B cell (primary cell): Measurements from ENCODE around the gene HDHD5.

Experiments
- EZH2 ChIP-seq: IDR thresholded peaks from 2 replicates; pipeline ENCODE4 v1.6.1; 2012; ENCODE audit warnings: borderline replicate concordance, low read depth, mild to moderate bottlenecking, moderate library complexity, low read length; ENCODE audit not compliant: insufficient read depth, poor library complexity, severe bottlenecking
- TF ChIP-seq, protein P1 (sequence below): fragments of 200-600 bp; IDR thresholded peaks from one replicate; pipeline ENCODE4 v1.8.0; 2022; ENCODE audit warnings: antibody characterized with exemption, mild to moderate bottlenecking

DNA sequence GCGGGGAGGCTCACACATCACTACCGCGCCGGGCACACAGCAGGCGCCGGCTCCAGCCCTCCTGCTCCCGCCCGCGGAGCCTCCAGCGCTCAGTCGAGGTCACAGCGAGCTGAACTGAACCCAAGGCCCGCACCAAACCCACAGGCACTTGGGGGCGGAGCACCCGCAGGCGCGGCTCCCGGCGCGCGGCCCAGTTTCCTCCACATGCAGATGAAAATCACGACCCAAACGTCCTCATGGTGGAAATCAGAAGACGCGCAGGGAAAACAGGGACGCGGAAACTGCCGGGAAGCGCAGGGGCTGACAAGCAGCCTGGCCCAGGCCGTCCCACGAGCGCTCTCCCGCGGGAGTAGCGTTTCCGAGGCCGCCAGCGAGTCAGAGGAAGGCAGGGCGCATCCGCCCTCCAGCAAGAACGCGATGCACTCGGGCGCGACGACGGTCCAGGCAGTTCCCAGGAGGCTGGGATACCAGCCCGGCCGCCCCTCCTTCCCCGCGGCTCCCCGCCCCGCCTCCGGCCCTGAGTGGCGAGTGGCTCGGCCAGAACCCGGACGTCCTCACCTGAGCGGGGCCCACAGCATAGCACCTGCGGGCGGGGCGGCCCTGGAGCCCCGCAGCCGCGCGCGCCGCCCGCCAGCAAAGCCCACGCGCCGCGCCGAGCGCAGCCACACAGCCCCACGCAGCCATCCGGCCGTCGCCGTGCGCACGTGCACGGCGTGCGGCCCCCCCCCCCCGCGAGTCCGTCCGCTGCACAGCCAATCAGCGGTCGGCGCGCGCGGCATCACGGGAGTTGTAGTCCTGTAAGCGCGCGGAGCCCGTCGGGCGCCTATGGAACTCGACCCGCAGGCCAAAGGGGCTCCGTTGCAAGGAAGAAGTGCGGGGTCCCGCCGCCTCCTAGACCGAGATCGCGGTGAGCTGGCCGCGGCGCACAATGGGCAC lies at the start of gene HDHD5:
- TF ChIP-seq, protein P1, sequence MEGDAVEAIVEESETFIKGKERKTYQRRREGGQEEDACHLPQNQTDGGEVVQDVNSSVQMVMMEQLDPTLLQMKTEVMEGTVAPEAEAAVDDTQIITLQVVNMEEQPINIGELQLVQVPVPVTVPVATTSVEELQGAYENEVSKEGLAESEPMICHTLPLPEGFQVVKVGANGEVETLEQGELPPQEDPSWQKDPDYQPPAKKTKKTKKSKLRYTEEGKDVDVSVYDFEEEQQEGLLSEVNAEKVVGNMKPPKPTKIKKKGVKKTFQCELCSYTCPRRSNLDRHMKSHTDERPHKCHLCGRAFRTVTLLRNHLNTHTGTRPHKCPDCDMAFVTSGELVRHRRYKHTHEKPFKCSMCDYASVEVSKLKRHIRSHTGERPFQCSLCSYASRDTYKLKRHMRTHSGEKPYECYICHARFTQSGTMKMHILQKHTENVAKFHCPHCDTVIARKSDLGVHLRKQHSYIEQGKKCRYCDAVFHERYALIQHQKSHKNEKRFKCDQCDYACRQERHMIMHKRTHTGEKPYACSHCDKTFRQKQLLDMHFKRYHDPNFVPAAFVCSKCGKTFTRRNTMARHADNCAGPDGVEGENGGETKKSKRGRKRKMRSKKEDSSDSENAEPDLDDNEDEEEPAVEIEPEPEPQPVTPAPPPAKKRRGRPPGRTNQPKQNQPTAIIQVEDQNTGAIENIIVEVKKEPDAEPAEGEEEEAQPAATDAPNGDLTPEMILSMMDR: no peak
- TF ChIP-seq EZH2: no peak
